HepG2 (cell line): Measurements from ENCODE around the gene RALY. TPM values are rescaled to one million over a fixed set of nuclear protein-coding genes. Genes with fewer than 3 reads are reported as not detected.

Source experiments
- CBFB ChIP-seq: sonication (generic); formaldehyde crosslinking; IDR thresholded peaks from 2 replicates; pipeline ENCODE4 v1.4.0; 2020; ENCODE audit warnings: missing genetic modification reagents
- CEBPG ChIP-seq: IDR thresholded peaks from 2 replicates; pipeline ENCODE4 v1.6.1; 2016
- CHCHD3 ChIP-seq: sonication (generic); formaldehyde crosslinking; IDR thresholded peaks from 2 replicates; pipeline ENCODE4 v1.8.0; 2022; ENCODE audit warnings: mild to moderate bottlenecking, missing genetic modification reagents, moderate library complexity
- HNF1A ChIP-seq, 2 experiments: sonication (generic) in 1 of 2; formaldehyde crosslinking in 1 of 2; IDR thresholded peaks; 2 replicates each; pipeline versions ENCODE4 v1.4.0 to v1.6.1; 2016 to 2020; ENCODE audit warnings: borderline replicate concordance in 1 of 2, low read depth in 1 of 2, mild to moderate bottlenecking in 1 of 2, missing genetic modification reagents in 1 of 2
- MIXL1 ChIP-seq: IDR thresholded peaks from 2 replicates; pipeline ENCODE4 v1.6.1; 2016
- NPAS2 ChIP-seq: sonication (generic); formaldehyde crosslinking; IDR thresholded peaks from 2 replicates; pipeline ENCODE4 v1.8.0; 2022; ENCODE audit warnings: mild to moderate bottlenecking, missing genetic modification reagents, borderline replicate concordance
- PCBP2 ChIP-seq: fragments of 200-400 bp; formaldehyde crosslinking; optimal IDR thresholded peaks from 2 replicates; pipeline ENCODE3; 2018; ENCODE audit warnings: low read length, low read depth; ENCODE audit not compliant: poor library complexity, severe bottlenecking
- RCOR2 ChIP-seq: IDR thresholded peaks from 2 replicates; pipeline ENCODE4 v1.6.1; 2016; ENCODE audit warnings: missing biosample characterization, missing genetic modification reagents
- RELA ChIP-seq: sonication (generic); formaldehyde crosslinking; IDR thresholded peaks from 2 replicates; pipeline ENCODE4 v1.4.0; 2020; ENCODE audit warnings: missing genetic modification reagents
- SAFB2 ChIP-seq: sonication (generic); formaldehyde crosslinking; IDR thresholded peaks from 2 replicates; pipeline ENCODE4 v1.5.1; 2020; ENCODE audit warnings: missing genetic modification reagents, low read depth, mild to moderate bottlenecking, borderline replicate concordance
- STAT6 ChIP-seq: sonication (generic); formaldehyde crosslinking; IDR thresholded peaks from 2 replicates; pipeline ENCODE4 v1.4.0; 2020; ENCODE audit warnings: missing genetic modification reagents, mild to moderate bottlenecking, borderline replicate concordance
- U2AF1 ChIP-seq: fragments of 200-400 bp; formaldehyde crosslinking; optimal IDR thresholded peaks from 2 replicates; pipeline ENCODE3; 2017; ENCODE audit warnings: mild to moderate bottlenecking, low read depth, low read length
- ZNF331 ChIP-seq: sonication (generic); formaldehyde crosslinking; IDR thresholded peaks from 2 replicates; pipeline ENCODE4 v1.4.0; 2020; ENCODE audit warnings: missing genetic modification reagents
- ZNF430 ChIP-seq: sonication (generic); formaldehyde crosslinking; IDR thresholded peaks from 2 replicates; pipeline ENCODE4 v1.9.0; 2021; ENCODE audit warnings: mild to moderate bottlenecking, missing genetic modification reagents
- ZNF589 ChIP-seq: sonication (generic); formaldehyde crosslinking; conservative IDR thresholded peaks from 2 replicates; pipeline ENCODE4 v1.8.0; 2022; ENCODE audit warnings: mild to moderate bottlenecking, moderate library complexity, missing genetic modification reagents
- ZNF691 ChIP-seq: sonication (generic); formaldehyde crosslinking; IDR thresholded peaks from 2 replicates; pipeline ENCODE4 v1.4.0; 2020; ENCODE audit warnings: missing genetic modification reagents, low read depth, mild to moderate bottlenecking, borderline replicate concordance
- ZNF770 ChIP-seq: sonication (generic); formaldehyde crosslinking; IDR thresholded peaks from 2 replicates; pipeline ENCODE4 v1.5.0; 2020; ENCODE audit warnings: mild to moderate bottlenecking, missing genetic modification reagents
- ZNF841 ChIP-seq: sonication (generic); formaldehyde crosslinking; IDR thresholded peaks from 2 replicates; pipeline ENCODE4 v1.8.1; 2023; ENCODE audit warnings: missing genetic modification reagents, borderline replicate concordance
- polyA plus RNA-seq, 8 experiments: library from polyadenylated mRNA; depleted of rRNA in 3 of 8; stranded (reverse) in 7 of 8; unstranded in 1 of 8; fragments of >200 nt; fragmentation: Illumina TruSeq in 4 of 8; extraction: Trizol in 4 of 8; gene quantifications; 2 replicates each; pipeline versions ENCODE4 v1.2.1 to v1.2.3, GENCODE V29; 2011 to 2016; ENCODE audit warnings: low read depth in 4 of 8, missing spikeins in 1 of 8, mixed read lengths in 1 of 8; ENCODE audit not compliant: insufficient read depth in 1 of 8
- total RNA-seq, 5 experiments: library from RNA; depleted of rRNA; stranded (reverse); fragments of >200 nt; fragmentation: Illumina TruSeq; extraction: Trizol; gene quantifications; 2 replicates each; pipeline ENCODE4 v1.2.3, GENCODE V29; 2016; ENCODE audit warnings: low read depth in 1 of 5

RALY gene
- total and polyA plus RNA-seq, 2 of the 13 experiments (the other 11 are each of a cell fraction or from before 2014, with no cell fraction given) = 178 to 186 TPM

DNA sequence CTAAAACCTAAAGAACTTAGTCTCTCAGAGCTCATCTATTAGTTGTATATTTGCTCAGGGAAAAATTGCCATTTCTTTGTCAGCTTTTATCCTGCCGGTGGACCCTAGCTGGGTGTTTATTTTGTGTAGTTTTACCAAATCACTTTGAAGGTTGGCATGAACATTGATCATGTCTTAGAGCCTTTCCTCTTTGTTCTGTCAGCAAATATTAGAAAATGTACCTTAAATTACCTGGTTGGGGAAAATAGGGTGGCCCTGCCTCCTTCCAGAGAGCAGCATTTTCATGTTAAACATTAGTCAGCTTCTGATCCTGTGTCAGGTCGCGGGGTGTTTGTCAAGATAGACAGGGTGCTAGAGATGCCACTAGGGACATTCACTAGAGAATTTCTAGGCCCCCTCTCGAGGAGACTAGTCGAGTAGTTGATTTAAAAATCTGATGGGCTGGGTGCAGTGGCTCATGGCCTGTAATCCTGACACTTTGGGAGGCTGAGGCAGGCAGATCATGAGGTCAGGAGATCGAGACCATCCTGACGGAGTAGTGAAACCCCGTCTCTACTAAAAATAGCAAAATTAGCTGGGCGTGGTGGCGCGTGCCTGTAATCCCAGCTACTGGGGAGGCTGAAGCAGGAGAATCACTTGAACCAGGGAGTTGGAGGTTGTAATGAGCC is 11.2 kb downstream of the RALY start (continued):
- TF ChIP-seq HNF1A (IDR thresholded peaks at IDR 0.05; ENCODE audit: low read depth) (peak; percentile 95), HNF1A (CRISPR knock-in tag; IDR thresholded peaks at IDR 0.05; ENCODE audit: borderline replicate concordance) (peak; percentile 98), SAFB2 (CRISPR knock-in tag) (peak; percentile 31; the same call in 1 of the 2 replicates), RCOR2 (CRISPR knock-in tag) (peak; percentile 80), NPAS2 (CRISPR knock-in tag) (no peak), PCBP2 (no peak), RELA (CRISPR knock-in tag) (no peak), MIXL1 (CRISPR knock-in tag) (peak; percentile 93), CHCHD3 (no peak), ZNF691 (CRISPR knock-in tag) (0 out of 2 replicates have a peak, but pooled peaks have one; percentile 39), ZNF331 (peak; percentile 84), ZNF589 (no peak), ZNF770 (peak; percentile 72), ZNF430 (CRISPR knock-in tag) (peak; percentile 8; the same call in 1 of the 2 replicates), CEBPG (CRISPR knock-in tag) (peak; percentile 57), ZNF841 (no peak), STAT6 (CRISPR knock-in tag) (no peak), CBFB (CRISPR knock-in tag) (no peak; the same call in 1 of the 2 replicates), U2AF1 (no peak)
